ENCODE results near the gene MRPS7. TPM values are rescaled to one million over a fixed set of nuclear protein-coding genes. Genes with fewer than 3 reads are reported as not detected.
"Not testable (repeated sequence)": the region's sequence is repeated elsewhere in the genome, so short reads cannot be mapped to it uniquely, and the experiment has no call there.

The MRPS7 gene
- total RNA-seq, 2 donors from 2014 or later, result 72.3 to 80.5 TPM

- Mint-ChIP-seq H3K9me3 (no peaks in the 10 kb centered on the region), H3K27ac (peak overlapping the region; percentile 98 to 100), H3K36me3 (peaks cover 32 to 39% of the 10 kb centered on the region in 2 donors)
- DNase-seq (ENCODE audit: low spot score in 2 of 2) (no peak), ATAC-seq (no peak)
These were observed 1.4 kb downstream of the MRPS7 start for GRCh38 chr17:75263055-75263454.

GRCh38 chr17:75265614-75266315, 4.1 kb downstream of the MRPS7 start:
- ATAC-seq (no peak), DNase-seq (ENCODE audit: low spot score in 2 of 2) (no peak)
- peaks cover 24 to 31% of the 10 kb centered on the region in 2 donors for H3K36me3 Mint-ChIP-seq
- H3K9me3 Mint-ChIP-seq, result no peaks in the 10 kb centered on the region
- H3K27ac Mint-ChIP-seq, result no peak overlapping the region

- H3K27ac Mint-ChIP-seq, result peak overlapping the region in 1 of 2 donors; percentile 81
- H3K9me3 Mint-ChIP-seq, result no peaks in the 10 kb centered on the region
- peaks cover 20 to 24% of the 10 kb centered on the region in 2 donors for H3K36me3 Mint-ChIP-seq
- DNase-seq (ENCODE audit: low spot score in 2 of 2), result no peak
- no peak for ATAC-seq
These were observed 4.9 kb downstream of the MRPS7 start for GRCh38 chr17:75266316-75267152.

DNA sequence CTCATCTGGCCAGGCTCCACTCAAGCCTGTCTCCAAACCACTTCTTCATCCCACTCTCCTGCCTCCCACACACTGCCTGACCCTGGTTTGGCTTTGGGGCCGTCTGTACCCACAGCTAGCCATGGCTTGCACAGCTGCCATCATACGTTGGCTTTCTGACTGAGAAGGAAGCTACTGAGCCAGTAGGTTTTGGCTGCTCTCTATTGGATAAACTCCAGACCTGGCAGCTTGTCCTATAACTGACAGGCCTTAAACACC, 5.4 kb downstream of the MRPS7 start:
- Mint-ChIP-seq H3K9me3 (no peaks in the 10 kb centered on the region), H3K27ac (peak overlapping the region in 1 of 2 donors; percentile 81), H3K36me3 (peaks cover 19 to 24% of the 10 kb centered on the region in 2 donors)
- DNase-seq (ENCODE audit: low spot score in 2 of 2) (no peak), ATAC-seq (no peak)

DNA sequence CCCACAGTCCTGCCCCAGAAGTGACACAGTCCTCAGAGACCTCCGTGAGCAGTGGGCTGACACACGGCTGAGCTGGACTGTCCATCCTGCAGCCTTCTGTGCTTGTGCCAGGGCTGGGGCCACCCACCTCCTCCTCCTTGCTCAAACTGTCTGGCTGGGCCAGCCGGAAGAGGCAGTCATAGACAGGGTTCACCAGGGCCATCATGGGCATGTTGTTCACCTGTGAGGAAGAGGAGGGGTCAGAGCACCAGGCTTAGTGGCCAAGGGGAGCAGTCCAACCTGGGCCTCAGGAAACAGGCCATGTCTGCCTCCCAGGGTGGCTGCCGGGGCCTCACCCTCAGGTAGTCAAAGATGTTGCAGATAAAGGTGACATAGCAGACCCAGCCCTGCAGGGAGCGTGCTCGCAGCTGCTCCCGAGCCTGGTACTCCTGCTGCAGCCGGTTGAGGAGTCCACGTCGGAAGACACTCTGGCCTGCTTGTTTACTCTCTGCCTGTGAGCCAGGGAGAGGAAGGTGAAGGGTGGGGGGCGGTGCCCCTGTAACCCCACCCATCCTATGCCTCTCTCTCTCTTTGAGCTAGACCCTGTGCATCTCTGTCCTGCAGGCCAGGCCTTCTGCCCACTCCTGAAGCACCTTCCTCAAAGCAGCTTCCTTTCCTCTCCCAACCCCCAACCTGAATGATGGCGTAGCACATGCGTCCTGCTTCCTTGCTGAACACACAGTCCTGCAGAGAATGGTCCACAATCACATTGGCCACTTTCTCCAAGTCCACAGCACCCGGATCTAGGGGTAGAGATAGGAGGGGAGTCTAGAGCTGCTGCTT, 5.9 kb downstream of the MRPS7 start:
- DNase-seq (ENCODE audit: low spot score in 2 of 2), result no peak
- ATAC-seq, result no peak
- no peaks in the 10 kb centered on the region for H3K9me3 Mint-ChIP-seq
- H3K27ac Mint-ChIP-seq, result no peak overlapping the region
- H3K36me3 Mint-ChIP-seq, result peaks cover 14 to 21% of the 10 kb centered on the region in 2 donors

- Mint-ChIP-seq H3K9me3 (no peaks in the 10 kb centered on the region), H3K27ac (peak overlapping the region; percentile 81 to 90), H3K36me3 (peaks cover 5 to 21% of the 10 kb centered on the region in 2 donors)
- DNase-seq (ENCODE audit: low spot score in 2 of 2), result no peak
- peak; percentile 5 to 19 for ATAC-seq
These were observed 8.2 kb downstream of the MRPS7 start for GRCh38 chr17:75269844-75270217.

- peak overlapping the region; percentile 81 to 90 for H3K27ac Mint-ChIP-seq
- peaks cover 8 to 24% of the 10 kb centered on the region in 2 donors for H3K36me3 Mint-ChIP-seq
- ATAC-seq (peak; percentile 61 to 68), DNase-seq (ENCODE audit: low spot score in 2 of 2) (peak; percentile 70 to 86)
- no peaks in the 10 kb centered on the region for H3K9me3 Mint-ChIP-seq
These were observed 8.7 kb downstream of the MRPS7 start for GRCh38 chr17:75270218-75270965.

DNA sequence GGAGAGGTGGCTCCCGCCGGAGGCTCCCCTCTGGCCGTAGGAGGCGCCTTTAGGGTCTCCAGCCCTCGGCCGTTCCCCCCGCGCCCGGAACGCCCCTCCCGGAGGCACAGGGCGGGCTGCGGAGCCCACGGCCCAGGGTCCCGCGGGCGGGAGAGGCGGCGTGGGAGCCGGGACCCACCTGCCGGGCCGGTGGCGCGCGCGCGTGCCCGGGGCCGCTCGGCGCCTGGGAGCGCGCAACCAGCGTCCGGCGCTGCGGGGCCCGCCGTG, 9.2 kb downstream of the MRPS7 start, which contains the start of gene MIF4GD:
Gene MIF4GD (minus strand): TSS at position 266 of the 267 bp plus-strand sequence. CDS start 1,036 bp downstream, outside the sequence.
- peak in 1 of 2 donors; percentile 46 for ATAC-seq
- no peak for DNase-seq (ENCODE audit: low spot score in 2 of 2)
- H3K27ac Mint-ChIP-seq, result peak within 1 kb of the TSS; percentile 91 to 96
- H3K36me3 Mint-ChIP-seq, result peaks cover 9 to 26% of the 10 kb centered on the region in 2 donors
- H3K9me3 Mint-ChIP-seq, result no peaks in the 10 kb centered on the region

DNA sequence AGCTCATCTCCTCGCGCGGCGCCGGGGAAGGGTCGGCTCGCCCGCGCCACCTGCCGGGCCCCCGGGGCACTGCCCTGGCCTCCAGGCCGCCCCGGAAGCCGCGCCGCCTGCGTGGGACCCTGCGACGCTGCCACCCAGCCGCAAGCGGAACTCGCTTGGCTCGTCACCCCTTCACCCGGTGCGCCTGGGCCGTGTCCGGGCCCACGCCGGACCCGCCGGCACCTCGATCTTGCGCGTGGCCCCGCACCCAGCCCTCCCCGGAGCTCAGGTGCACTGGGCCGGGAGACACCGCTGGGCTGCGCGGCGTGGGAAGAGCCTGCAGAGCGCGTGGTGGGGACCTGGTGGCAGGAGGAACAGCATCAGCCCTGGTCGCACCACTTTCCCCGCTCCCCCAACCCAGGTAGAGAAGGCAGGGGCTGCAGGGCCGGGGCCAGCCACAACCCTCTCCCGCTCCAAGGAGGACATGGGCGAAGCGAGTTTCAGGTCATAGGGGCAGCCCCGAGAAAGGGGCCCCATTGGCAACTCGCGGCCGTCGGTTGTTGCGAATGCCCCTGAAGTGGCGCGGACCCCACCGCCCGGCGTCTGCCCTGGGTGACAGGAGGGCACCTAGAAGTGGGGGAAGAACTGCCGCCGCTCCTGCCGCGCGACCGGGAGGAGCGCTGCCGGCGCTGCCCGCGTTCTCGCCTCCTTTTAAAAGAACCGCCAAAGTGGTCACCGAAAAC, 9.7 kb downstream of the MRPS7 start:
- DNase-seq (ENCODE audit: low spot score in 2 of 2) (peak; percentile 92 to 94), ATAC-seq (peak; percentile 77 to 83)
- Mint-ChIP-seq H3K36me3 (peaks cover 9 to 26% of the 10 kb centered on the region in 2 donors), H3K9me3 (no peaks in the 10 kb centered on the region), H3K27ac (peak overlapping the region; percentile 91 to 96)

GRCh38 chr17:75271955-75272847, 10.5 kb downstream of the MRPS7 start:
- no peaks in the 10 kb centered on the region for H3K9me3 Mint-ChIP-seq
- DNase-seq (ENCODE audit: low spot score in 2 of 2), result no peak
- peak overlapping the region; percentile 91 to 96 for H3K27ac Mint-ChIP-seq
- no peak for ATAC-seq
- H3K36me3 Mint-ChIP-seq, result peaks cover 9 to 20% of the 10 kb centered on the region in 2 donors

DNA sequence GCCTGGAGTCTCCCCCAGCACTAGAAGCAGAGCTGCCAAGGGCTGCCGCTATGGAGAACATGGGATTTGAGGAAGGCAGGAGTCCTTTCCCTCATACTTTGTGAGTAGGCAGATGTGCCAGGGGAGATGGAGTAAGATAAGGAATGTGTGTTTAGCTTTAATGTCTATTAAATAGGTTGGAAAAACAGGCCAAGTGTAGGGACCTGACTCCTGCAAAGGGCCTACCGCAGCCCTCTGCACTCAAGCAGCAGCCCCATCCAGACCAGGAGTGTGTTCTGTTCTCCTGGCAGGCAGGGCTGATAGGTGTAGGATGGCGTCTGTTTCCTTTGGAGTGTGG, 11.1 kb downstream of the MRPS7 start:
- no peak for ATAC-seq
- no peaks in the 10 kb centered on the region for H3K9me3 Mint-ChIP-seq
- H3K36me3 Mint-ChIP-seq, result peaks cover 11 to 20% of the 10 kb centered on the region in 2 donors
- peak overlapping the region; percentile 81 to 91 for H3K27ac Mint-ChIP-seq
- DNase-seq (ENCODE audit: low spot score in 2 of 2), result no peak

GRCh38 chr17:75273977-75274708, 12.5 kb downstream of the MRPS7 start:
- Mint-ChIP-seq H3K36me3 (peaks cover 16 to 20% of the 10 kb centered on the region in 2 donors), H3K9me3 (no peaks in the 10 kb centered on the region), H3K27ac (peak overlapping the region; percentile 35 to 83)
- DNase-seq (ENCODE audit: low spot score in 2 of 2), result no peak
- no peak for ATAC-seq

- DNase-seq (ENCODE audit: low spot score in 2 of 2) (no peak), ATAC-seq (no peak)
- H3K36me3 Mint-ChIP-seq, result peaks cover 11 to 20% of the 10 kb centered on the region in 2 donors
These were observed 16.0 kb downstream of the MRPS7 start for GRCh38 chr17:75277664-75278071.

GRCh38 chr17:75280189-75280588, 18.5 kb downstream of the MRPS7 start:
- not testable (repeated sequence) for H3K9me3 Mint-ChIP-seq; H3K27ac Mint-ChIP-seq; DNase-seq (ENCODE audit: low spot score in 2 of 2); ATAC-seq
- peaks cover 17 to 21% of the 10 kb centered on the region in 2 donors for H3K36me3 Mint-ChIP-seq

More at GRCh38 chr17:75277664-75278071, 16.0 kb downstream of the MRPS7 start:
- no peaks in the 10 kb centered on the region for H3K9me3 Mint-ChIP-seq
- H3K27ac Mint-ChIP-seq, result no peak overlapping the region

All from activated naive CD4-positive, alpha-beta T cell treated with anti-CD3 and anti-CD28 coated beads, Interleukin-2, amount 50 U/mL, for 72 hours (primary cell).